Ovary (tissue), 3 donors: Measurements from ENCODE around the gene KRTAP5-6.

Experiments used
- CTCF ChIP-seq, 3 donors: fragments of 450-650 bp in 2 of 3; fragments of 200-600 bp in 1 of 3; IDR thresholded peaks; one replicate each; pipeline versions ENCODE4 v1.5.1 to v1.8.0; 2016 to 2022; ENCODE audit warnings: antibody characterized with exemption in 3 of 3, mild to moderate bottlenecking in 1 of 3
- EP300 ChIP-seq: sonication (generic); formaldehyde crosslinking; IDR thresholded peaks from one replicate; pipeline ENCODE4 v1.6.1; 2017; ENCODE audit warnings: antibody characterized with exemption
- POLR2A ChIP-seq: fragments of 450-650 bp; IDR thresholded peaks from one replicate; pipeline ENCODE4 v1.6.1; 2017; ENCODE audit warnings: antibody characterized with exemption, mild to moderate bottlenecking, moderate library complexity
- donor health status: DM: no; HTN: no; CAD: no.

DNA sequence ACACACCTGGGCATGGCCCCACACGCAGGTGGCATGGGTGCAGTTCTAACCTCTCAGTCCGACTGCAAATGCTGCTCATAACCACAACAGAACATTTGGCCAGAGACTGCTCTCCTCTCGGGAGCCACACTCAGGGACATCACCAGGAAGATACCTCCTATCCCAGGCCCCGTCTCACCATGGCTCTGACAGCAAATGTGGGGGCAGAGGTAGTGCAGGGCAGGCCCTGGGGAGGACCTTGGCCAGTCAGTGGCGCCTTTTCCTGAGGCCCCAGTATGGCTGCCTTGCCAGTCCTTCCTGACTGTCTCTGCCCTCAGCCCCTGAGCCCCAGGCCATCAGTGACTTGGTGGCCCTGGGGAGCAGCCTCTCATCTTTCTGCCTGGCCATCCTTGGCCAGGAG is 2.8 kb downstream of the KRTAP5-6 start:
- TF ChIP-seq EP300 (no peak), CTCF (IDR thresholded peaks at IDR 0.05) (no peak), POLR2A (no peak)
